Superior temporal gyrus (tissue), 1 donor: Measurements from ENCODE around the gene RNF130.

ENCODE experiments used
- DNase-seq: peaks from one replicate; pipeline ENCODE4 v3.0.0-alpha.2; 2016; ENCODE audit errors: extremely low spot score

Gene RNF130

GRCh38 chr5:179916523-179916922 lies 155.0 kb downstream of the RNF130 start:
- no peak for DNase-seq

DNA sequence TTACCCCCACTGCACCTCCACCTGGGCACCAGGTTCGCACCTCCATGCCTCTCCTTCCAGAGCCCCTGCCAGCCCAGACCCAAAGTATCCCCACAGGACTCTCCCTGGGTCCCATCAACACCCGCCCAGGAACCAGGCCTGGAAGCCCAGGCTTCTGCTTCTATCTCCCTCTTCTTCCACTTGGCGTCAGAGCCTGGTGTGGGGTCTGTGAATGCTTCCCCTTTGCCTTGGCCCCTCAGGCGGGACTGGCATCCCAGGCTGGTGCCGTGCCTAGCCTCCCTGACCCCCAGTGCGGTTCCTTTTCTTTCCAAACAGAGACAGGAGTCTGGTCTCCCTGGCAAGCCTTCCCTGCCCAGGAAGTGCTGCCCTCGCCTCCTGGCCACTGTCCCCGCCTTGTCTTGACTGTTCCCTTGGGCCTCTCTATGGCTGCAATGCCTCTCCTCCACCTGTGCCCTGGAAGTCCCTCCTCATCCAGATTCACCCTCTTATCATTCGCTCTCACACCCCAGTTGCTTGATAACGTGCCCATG lies 156.1 kb downstream of the RNF130 start:
- DNase-seq = no peak

DNA sequence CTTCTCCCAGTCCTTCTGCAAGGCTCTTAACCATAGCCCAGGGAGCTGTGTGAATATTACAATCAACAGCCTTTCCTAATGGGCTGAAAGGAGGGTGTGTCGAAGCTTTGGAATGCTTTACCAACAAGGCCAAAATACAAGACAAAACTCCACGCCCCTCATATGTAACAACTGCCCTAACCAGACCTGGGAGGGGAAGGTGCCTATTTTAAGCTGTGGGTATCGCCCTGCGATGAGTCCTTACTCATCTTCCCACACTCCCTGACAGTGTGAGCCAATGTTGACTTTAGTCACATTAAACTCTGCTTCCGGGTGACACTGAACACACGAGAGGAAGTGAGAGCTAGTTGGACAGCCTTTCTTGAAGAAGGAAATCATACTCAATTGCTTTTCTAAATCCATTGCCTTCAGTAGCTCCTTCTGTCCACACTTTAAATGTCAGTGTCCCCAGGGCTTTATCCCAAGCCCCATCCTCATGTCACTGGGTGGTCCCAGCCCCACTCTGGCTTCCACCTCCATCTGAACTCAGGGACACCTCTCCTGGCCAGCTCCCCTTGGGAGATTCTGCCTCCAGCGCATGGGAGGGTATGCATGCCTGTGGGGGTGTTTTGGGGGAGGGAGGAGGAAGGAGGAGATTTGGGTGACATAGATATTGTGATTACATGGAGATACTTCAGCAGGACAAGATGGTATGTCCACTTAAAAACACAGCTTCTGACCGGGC lies 157.4 kb downstream of the RNF130 start:
- no peak for DNase-seq

DNA sequence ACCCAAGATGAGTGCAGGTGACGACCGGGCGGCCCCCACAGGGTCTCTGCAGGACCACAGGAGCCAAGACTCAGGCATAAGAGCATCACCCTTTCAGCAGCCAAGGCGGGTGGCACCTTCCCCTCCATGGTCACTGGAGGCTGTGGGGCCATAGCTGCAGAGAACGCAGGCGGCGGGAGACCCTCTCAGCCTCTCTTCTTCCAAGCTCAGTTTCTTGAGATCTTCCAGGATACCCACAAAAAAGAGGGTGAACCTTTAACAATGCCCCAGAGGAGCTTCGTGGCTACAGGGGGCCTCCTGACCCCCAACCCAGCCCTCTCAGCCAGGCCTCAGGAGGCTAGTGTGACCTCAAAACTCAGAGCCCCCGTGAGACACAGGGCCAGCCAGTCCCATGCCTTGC lies 158.1 kb downstream of the RNF130 start:
- DNase-seq = no peak

- no peak for DNase-seq
Measured at GRCh38 chr5:179912951-179913350, 158.6 kb downstream of the RNF130 start.

DNA sequence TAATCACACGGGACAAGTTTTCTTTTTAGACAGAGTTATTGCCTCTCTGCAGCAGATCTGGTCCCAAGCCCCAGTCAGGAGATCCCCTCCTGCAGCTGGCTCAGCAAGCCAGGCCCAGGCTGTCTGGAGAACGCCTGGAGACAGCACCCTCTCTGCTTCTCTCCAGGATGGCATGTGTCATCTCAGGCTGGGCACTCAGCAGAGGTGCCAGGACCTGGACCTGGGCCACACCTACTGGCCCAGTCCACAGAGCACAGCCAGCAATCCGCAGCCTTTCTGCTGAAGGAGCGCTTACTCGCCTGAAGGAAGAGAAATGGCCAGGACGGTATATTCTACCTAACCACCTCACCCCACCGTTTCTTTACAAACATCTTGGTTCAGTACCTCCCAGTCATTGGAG lies 159.2 kb downstream of the RNF130 start:
- no peak for DNase-seq

- DNase-seq = no peak
Measured at GRCh38 chr5:179909224-179909623, 162.3 kb downstream of the RNF130 start.

DNA sequence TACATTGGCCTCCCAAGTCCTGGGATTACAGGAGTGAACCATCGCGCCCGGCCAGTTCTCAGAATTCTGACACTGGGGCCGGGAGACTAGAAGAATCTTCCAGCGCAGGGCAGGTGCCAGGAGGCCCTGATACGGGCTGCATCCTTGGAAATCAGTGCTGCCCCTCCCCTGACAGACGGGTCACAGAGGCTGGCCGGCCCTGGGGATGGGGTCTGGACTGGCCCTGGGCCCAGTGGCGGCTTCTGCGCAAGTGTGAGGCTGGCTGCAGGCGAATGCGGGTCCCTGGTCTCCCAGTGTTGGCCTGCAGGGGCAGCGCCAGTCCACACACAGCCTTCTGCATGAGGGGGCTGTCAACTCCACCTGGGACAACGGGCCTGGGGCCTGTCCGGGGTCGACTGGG lies 163.0 kb downstream of the RNF130 start:
- DNase-seq = no peak

DNA sequence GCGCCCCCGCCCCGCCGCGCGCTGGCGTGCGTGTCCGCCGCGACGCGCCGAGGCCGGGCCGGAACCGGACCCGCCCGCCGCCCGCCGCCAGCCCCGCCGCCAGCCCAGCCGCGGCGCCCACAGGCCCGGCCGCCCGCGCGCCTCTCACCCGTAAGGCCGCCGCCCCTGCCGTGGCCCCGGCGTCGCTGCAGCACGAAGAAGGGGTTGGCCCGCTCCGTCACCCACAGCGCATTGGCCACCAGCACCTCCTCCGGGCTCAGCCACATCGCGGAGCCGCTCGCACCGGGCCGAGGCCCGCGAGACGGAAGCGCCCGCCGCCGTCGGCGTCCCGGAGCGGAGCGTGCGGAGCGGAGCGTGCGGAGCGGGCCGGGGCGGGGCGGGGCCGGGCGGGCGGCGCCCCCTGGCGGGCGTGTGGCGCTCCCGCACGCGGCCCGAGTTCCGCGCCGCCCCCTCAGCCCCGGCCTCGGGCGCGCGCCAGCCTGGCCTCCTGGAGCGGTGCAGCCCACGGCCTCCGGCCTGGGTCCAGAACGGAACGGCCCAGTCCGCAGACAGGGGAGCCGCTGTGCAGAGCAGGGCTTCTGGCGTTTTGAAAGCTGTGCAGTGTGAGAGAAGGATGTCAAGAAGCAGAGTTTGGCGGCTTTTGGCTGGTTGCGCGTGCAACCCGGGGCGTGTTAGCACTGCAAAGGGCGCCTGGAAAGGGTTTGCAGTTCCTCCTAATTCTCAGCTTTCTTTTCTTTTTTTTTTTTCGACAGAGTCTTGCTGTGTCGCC lies 163.8 kb downstream of the RNF130 start, which contains the start of gene TBC1D9B:
TBC1D9B (minus strand) TSS at position 342 of the 769 bp plus-strand sequence; CDS start at position 266, 76 bp downstream.
- DNase-seq = peak; percentile 64

DNA sequence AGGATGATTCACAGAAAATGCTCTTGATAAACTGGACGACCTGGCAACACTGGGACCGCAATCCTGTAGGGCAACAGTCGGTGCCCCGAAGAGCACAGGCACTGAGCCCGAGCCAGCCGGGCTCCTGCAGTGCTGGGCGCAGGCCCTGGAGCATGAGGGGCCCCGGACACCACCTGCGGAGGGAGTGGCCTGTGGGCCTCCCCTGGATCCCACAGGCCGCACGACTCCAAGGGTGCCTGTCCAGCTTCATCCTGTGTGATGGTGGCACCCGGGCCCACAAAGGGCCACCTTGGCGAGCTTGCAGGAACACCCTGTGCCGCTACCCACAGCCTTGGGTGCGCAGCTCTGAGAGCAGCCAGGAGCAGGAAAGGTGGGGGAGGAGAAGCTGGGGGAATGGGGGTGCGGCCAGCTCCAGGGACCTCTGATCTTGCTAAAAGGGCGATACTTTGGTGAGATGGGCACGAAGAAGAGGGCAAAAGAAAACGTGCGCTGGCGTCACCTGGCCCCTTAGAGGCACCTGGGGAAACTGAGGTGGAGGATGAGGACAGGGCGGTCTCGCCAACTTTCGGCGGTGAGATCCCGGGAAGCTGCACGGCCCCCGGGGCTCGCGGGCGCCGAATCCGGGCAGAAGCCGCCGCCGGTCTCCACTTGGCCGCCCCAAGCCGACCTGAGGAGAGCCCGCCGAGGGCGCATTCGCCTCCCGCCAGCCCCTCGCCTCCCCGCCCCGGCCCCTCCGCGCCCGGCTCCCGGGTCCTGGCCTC lies 164.6 kb downstream of the RNF130 start:
- no peak for DNase-seq

DNA sequence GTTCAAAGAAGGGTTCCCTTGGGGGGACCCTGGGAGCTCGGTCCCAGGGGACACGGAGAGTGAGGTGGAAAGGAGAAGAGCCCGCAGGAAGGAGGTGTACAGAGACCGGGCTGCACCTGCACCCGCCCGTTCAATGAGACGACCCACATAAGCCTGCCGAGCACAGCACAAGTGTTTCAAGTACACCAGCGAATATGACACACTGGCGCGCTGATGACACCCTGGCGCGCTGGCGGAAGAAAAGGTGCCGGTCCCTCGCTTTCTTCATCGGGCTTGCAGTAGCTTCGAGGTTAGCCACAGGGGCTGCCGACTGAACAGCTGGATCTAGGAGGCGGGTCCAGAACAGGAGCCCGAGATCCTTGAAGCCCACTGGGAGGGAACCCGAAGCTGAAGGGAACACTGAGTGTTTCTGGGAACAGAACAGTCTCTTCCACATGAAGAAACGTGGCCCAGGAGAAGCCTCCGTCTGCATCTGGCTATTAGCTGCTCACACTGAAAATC lies 165.2 kb downstream of the RNF130 start:
- DNase-seq = no peak

DNA sequence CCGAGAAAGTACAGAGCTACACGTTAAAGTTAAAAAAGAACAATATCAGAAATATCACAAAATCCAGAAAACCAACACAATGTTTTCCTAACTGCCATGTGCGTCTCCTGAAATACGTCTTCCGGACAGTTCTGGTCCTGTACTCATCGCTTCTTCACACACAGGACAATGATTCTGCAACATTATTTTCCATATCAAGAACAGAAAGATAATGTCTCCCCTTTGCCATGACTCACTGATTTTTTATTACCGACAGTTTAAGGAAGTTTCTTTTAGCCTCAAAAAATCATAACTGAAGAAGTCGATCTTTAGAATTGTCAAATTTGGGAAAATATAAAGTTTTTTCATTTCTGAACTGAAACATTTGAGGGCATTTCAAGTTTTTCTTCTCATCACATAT lies 166.4 kb downstream of the RNF130 start:
- no peak for DNase-seq
